ENCODE results near the gene CAMK1D.
"Not testable (repeated sequence)": the region's sequence is repeated elsewhere in the genome, so short reads cannot be mapped to it uniquely, and the experiment has no call there.

CAMK1D gene

DNA sequence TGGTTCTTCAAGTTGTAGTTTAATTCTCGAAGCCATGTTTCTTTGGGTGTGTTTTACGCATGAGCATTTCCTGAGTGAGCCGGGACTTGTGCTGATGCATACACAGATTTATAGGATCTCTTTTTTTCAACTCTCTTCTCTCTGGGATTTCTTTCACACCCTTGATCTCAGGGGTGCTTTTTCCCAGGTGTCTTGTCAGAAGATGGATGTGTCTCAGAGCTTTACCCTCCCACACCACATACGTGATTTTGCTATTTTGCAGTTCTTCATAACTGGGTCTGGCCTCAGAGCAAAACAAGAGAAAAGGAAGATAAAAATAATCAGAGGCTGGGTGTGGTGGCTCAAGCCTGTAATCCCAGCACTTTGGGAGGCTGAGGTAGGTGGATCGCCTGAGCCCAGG lies 177.0 kb downstream of the CAMK1D start:
- no peak for DNase-seq

DNA sequence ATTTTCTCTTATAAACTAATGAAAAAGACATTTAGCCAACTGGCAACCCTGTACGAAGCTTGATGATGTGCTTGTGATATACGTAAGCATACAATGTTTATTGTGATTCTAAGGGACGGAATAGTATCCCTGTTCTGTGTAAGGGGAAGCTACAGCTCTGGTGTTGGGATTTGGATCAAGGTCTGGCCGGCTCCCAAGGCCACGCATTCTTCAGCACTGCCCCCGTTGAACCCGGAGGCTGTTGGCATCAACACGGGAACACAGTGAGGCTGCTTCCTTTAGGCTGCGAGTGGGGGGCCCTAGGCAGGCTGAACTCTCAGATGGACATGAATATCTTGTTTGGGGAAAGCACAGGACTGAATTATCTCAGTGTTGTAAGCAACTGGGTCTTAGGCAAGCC lies 180.6 kb downstream of the CAMK1D start:
- DNase-seq: no peak

DNA sequence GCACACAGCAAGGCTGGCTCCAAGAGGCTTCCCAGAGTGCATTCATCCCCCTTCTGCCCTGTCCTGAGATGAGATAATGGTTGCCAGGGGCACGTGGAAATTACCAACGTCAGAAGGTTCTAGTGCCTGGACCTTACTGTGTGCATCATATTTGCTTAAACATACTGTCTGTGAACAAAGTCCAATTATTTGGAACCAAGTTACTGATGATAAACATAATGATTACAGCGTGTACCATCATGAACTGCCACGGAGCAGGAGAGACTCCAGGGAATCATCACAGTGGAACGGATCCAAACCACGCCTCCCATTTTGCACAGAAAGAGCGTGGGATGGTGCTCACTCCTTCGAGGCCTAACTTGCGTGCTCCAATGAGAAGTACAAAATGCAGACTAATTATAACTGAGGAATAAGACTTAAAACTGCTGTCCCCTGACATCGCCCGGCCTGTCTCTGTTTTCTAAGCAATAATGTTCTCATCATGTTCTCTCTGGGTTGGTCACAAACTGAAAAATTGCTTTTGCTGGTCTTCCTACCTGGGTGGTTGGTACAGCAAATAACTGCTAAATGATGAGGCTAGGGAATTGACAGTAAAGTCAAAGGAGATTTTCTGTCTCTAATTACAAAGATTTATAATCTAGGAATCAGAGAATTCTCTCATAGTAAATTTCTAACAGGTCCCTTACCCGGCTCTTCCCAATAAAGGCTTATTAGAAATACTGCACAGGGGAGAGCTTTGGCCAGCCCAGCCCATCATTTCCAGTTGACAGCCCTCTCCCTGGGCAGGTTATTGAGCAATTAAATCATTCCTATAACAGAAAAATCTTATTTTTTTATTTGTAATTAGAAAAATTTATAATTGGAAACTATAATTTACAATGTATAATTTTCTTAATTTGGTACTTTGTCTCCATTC lies 182.2 kb downstream of the CAMK1D start:
- no peak for DNase-seq

DNA sequence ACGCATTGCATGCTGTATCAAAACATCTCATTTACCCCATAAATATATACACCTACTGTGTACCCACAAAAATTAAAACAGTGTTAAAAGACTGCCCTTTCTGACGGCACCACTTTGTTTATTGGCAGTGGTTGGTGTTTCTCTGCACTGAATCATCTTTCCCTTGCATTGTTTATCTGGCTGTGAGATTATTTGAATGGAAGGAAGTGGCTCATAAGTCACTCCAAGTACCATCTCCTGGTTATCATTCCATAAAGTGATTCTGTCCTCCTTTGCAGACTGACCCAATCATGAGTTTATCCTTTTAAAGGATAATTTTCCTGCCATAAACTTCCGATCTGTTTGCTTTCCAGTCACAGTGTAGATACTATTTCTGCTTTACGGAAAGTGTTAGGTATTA lies 183.8 kb downstream of the CAMK1D start:
- DNase-seq: peak; percentile 22

DNA sequence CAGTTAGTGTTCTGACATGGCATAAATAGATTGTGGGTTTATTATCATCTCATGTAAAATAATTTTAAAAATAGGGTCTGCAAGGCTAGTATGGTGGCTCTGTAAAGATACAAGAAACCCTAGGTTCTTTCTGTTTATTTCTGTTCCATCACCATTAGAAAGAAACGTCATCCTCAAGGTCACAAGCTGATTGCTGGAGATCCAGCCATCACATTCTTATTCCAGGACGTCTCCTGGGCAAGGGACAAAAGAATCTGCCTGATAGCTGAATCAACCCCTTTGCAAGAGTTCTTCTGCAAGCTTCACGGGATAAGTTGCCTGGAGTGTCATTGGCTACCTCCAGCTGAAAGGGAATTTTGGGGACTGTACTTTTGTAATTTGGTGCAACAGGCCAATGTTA lies 184.4 kb downstream of the CAMK1D start:
- no peak for DNase-seq

DNA sequence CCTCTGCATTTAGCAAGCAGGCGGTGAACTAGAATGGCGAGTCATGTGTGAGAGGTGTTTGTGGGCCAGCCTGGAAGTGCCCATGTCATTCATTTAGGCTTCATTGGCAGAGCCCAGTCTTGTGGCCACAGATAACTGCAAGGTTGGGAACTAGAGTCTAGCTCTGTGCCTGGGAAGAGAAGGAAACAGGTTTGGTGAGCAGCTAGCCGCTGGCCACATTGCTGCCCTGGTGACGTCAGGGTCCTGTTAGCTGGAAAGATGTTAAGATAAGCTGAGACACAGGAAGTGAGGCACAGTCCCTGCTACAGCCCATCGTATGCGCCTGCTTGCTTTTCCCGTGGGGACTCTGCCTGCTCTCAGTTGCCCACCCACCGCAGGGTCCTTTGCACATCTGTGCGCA lies 185.5 kb downstream of the CAMK1D start:
- no peak for DNase-seq

DNA sequence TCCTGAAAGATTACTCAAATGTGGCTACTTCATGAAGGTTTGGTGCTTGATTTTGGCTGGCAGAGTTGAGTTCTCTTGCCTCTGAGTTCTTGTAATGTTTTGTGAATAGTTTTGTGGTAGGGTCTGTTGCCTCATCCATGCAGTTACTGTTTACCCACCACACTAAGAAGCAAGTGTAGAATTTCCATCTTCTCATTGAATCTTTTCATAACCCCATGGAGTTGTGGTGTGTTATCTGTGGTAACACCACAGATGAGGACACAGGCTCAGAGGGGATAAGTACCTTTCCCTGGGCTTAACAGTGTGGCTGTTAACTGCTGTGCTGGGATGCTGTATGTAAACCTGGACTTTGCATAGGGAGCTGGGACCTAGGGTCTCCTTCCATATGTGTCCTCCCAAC lies 186.3 kb downstream of the CAMK1D start:
- DNase-seq: no peak

DNA sequence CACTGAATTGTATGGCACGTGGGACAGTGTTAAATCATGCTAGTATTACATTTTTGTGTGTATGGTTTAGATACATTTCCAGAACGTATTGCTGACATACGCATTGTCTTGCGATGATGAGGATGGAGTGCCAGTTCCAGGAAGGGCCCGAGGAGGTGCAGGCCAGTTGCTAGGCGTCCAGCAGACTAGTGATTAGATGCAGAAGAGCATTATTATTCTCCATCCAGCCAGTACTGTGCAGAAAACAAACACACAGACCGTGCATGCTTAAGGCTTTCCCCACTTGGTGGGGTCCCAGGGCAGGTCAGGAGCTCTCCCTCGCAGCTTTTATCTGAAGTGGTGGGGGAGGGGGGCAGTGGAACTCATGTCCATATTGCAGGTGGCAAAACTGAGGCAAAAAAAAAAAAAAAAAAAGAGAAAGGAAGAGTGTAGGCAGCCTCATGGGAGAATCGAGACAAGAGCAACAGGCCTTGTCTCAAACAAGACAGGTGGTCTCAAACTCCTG lies 189.2 kb downstream of the CAMK1D start:
- DNase-seq: no peak

DNA sequence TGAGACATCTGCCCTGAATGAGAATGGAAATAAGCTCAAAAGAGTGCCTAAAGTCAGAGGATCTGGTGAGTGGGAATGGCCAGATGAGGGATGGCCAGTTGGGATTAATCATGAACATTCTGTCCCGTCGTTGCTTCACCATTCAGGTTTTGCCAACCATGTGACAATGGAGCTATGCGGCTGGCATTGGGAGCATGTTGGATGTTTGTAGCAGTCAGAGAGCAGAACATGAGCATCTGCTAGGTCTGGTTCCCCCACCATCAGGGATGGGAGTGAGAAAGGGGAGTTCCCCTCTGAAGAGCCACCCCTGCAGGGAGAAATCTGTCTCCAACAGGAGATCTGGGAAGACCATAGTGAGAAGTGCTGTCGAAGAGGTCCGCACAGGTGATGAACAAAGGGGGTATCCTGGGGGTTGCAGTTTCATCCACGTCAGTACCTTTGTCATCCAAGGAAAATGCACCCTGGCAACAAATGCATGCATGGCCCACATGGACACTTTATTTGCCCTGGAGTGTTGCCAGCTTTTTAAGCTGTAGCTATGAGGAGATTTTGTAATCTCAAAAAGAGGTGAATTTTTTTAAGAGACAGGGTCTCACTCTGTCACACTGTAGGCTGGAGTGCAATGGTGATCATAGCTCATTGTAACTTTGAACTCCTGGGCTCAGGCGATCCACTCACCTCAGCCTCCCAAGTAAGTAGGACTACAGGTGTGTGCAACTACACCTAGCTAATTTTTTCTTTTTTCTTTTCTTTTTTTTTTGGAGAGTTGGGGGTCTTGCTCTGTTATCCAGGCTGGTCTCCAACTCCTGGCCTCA lies 190.2 kb downstream of the CAMK1D start:
- no peak for DNase-seq

DNA sequence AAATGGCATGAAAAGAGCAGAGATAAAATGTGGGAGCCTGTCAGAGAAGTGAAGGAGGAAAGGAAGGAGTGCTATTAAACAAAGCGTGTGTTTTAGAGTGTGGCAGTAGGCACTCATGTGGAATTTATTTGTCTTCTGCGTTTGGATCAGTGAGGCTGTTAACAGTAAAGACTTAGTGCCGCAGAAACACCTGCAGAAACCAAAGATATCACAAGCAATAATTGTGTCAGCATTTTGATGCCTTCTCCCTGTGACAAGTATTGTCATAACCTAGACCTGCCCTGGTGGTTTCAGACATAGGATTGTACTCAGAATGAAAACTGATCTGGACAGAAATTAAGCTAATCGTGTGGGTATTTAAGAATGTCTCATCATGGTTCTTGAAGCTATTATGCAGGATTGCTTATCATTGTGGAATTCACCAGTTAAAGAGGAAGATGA lies 191.0 kb downstream of the CAMK1D start:
- DNase-seq: peak; percentile 5

DNA sequence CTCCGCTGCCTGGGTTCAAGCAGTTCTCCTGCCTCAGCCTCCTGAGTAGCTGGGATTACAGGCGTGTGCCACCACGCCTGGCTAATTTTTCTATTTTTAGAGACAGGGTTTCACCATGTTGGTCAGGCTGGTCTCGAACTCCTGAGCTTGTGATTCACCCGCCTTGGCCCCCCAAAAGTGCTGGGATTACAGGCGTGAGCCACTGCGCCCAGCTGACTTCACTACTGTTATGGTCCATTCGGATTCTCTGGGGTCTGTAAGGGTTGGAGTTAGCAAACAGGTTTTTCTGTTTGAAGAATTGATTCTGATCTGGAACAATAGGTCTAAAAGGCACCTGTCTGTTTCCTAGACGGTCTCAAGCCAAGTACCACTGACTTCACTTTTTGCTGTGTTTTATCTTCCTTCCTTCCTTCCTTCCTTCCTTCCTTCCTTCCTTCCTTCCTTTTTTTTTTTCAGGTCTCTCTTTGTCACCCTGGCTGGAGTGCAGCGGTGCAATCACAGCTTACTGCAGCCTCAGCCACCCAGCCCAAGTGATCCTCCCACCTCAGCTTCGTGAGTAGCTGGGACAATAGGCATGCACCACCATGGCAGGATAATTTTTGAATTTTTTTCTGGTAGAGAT lies 192.2 kb downstream of the CAMK1D start:
- DNase-seq: no peak

DNA sequence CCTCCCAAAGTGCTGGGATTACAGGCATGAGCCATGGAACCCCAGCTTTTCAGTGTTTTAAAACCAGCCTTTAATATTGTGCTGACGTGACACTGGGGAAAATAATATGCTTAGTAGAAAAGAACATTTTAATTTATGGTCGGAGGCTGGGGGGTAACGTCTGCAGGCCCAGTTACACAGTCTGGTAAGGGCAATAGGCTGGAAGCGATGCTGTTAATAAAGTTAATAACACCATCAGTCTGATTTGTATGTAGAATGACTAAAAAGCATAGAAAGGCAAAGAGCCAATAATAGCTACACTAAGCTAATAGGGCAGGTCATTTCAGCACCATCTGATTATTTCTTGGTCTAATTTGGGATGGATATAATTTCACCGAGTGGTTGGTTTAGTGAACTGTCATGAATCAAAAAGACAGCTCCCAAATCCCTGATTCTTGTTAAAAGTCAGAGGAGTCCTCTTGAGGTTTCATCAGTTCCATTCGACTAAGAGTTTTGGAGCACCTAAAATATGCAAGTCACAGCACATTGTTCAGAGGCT lies 192.9 kb downstream of the CAMK1D start:
- DNase-seq: no peak

DNA sequence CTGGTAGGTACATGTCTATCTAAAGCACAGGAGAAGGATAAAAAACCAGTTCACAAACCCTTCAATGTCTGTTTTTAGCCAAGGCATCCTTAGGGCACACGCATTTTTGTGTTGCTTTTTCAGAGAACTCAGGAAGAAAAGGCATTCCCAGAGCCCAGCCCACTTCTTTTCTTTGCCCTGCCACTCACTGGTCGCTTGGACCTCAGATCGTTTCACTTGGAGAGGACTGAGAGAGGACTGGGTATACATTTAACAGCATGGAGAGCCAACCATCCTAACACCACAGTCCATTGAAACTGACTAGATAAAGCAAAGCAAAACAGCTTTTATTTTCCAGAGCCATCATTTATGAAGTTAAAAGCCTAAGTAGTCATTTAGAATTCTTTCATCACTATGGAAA lies 194.2 kb downstream of the CAMK1D start:
- DNase-seq: no peak

DNA sequence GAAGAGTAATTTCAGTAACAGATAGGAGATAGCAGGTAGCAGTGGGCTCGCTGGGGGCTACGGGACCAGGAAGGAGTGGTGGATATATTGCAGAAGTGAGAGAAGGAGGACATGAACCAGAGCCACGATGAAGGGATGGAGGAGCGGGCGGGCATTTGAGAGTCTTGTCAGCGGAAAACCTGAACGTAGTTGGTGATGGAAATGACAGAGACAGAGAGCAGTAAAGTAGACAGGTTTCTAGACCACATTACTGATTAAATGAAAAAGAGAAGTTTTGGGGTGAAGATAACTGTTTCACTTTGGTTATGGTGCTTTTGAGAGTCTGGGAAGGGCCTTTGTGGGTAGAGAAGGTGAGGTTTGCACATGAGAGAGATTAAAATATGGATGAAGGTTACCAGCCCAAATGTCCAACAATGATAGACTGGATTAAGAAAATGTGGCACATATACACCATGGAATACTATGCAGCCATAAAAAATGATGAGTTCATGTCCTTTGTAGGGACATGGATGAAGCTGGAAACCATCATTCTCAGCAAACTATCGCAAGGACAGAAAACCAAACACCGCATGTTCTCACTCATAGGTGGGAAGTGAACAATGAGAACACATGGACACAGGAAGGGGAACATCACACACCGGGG lies 196.9 kb downstream of the CAMK1D start:
- DNase-seq: not testable (repeated sequence)

DNA sequence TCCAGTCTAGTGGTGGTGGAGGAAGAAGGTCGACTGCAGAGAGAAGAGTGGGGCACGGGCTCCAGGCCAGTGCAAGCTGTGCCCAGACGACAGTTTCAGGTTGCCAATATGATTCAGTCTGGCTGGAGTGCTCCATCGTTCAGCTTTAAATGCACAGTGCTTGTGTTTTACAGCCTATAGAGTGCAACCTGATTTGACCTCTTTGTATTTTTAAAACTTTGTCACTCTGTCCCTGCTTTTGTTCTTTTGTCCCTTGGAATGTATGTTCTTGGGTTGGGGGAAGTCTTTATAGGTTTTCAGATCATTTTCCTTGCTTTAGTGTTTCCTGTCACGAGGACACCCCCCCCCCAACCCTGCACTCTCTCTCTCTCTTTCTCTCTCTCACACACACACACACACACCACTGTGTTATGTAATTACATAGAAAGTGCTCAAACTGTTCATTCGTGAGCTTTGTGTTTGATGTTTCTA lies 198.0 kb downstream of the CAMK1D start:
- DNase-seq: no peak

DNA sequence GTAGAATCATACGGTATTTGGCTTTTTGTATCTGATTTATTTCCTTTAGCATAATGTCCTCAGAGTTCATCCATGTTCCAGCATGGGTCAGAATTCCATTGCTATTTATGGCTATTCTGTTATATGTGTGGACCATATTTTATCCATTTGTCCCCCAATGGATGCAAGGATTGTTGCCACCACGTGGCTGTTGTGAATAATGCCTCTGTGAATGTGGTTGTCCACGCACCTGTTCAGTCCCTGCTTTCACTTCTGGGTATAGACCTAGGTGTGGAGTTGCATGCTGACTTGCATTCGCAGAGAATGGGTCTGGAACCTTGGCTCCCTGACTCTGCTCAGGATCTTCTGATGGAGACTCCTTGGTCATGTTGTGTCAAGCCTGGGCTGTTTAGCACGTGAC lies 199.9 kb downstream of the CAMK1D start:
- no peak for DNase-seq

DNA sequence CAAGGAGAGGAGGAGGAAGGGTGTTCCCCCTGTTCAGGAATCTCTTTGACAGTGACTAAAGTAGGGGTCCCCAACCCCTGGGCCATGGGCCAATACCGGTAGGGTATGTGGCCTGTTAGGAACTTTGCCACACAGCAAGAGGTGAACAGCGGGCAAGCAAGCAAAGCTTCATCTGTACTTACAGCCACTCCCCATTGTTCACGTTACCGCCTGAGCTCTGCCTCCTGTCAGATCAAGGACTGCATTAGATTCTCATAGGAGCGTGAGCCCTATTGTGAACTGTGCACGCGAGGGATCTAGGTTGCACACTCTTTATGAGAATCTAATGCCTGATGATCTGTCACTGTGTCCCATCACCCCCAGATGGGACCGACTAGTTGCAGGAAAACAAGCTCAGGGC lies 201.6 kb downstream of the CAMK1D start:
- no peak for DNase-seq

DNA sequence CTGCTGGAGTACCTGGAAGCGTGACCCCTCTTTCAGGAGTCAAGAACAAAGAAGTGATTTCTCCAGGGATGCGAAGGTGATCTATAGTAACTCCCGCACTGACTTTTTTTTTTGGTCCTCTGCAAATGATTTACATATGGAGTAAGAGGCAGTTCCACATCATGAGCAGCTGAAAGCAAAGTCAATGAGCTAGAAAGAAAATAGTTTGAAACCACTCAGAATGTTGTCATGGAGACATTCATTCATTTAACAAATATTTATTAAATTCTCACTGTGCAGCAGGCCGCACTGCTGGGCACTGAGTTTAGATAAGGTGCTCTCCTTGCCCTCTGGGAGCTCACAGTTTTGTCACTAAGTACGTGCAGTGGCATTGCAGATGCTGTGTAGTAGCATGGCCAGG lies 206.7 kb downstream of the CAMK1D start:
- no peak for DNase-seq

DNA sequence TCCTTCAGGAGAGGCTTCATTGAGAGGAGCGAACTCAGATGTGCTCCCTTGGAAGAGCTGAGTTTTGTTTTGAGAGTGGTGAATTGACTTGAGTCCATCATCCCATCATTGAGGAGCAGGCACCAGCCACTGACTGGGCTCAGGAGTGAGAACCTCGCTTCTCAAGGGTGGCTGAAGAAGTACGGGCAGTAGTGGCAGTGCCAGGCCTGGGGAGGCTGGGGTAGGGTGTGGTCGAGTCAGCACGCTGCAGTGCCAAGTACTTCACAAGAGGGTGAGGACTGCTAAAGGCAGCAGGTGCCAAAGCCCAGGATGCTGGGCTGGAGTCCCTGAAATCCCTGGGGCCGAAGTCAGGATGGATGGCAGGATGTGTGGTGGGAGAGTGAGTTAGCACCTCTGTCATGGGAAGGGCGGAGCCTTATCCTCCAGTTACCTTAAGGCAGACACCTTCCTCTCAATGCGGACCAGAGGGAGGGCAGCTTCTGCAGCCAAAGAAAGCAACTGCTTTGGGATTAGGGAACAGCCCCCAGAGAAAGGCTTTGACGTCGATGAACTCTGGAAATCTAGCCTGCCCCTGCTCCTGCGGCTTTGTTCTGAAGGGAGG lies 210.3 kb downstream of the CAMK1D start:
- no peak for DNase-seq

DNA sequence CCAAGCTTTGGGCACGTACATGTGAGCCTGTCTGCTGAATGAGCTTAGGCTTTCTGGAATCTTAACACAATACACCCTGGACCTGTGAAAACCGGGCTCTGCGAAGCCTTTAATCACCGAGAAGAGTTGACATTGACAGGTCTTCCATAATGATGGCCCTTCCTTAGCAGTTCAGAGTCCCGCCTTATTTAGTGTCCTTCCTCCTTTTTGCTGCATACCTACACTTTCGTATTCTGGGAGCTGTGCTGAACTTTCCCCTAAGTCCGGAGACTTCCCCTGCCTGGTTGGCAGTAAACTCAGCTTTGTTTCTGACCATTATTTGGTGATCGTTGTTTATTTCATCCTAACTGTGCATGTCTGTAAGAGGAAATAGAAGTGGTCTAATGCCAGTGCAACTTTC lies 212.0 kb downstream of the CAMK1D start:
- no peak for DNase-seq

DNA sequence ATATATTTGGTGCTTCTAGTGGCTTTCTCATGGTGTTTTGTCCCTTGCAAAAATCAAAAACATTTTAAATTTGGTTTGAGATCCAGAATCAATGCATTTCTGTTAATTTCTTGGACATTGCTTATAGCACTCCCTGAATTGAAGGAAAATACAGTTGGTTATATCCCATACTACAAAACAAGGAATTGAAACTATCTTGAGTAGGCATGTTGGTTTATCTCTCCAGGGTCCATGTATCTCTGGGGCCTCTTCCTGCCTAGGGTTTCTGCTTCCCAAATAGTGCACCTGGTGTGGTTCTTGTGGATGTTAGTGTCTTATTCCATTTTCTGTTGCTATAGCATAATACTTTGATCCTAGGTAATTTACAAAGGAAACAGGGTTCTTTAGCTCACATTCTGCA lies 212.4 kb downstream of the CAMK1D start:
- DNase-seq: no peak

DNA sequence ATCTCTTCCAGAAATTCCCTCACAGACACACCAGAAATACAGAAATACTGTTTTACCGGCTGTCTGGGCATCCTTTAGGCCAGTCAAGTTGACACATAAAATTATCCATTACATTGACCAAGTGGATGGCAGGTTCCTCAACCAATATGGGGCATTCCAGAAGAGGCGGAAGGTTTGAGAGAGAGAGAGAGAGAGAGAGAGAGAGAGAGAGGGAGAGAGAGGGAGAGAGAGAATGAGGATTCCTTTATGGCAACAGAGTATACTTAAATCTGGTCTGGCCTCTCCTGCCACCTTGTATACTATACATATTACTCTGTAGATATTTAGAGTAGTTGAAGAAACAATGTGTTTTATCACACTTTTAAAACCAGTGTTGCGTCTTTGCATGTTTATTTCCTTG lies 214.1 kb downstream of the CAMK1D start:
- no peak for DNase-seq
